HFFc6 (cell line): ENCODE results near the gene UNKL. TPM values are rescaled to one million over a fixed set of nuclear protein-coding genes. Genes with fewer than 3 reads are reported as not detected.

Source experiments
- DNase-seq: peaks from one replicate; pipeline ENCODE4 v3.0.0-alpha.2; 2018
- H3K27ac Mint-ChIP-seq: 2 replicates; pipeline ENCODE4 v1.8.0; 2020; ENCODE audit warnings: mild to moderate bottlenecking, mixed read lengths
- H3K27me3 Mint-ChIP-seq: 2 replicates; pipeline ENCODE4 v1.8.0; 2021; ENCODE audit warnings: mild to moderate bottlenecking, moderate library complexity, mixed read lengths; ENCODE audit not compliant: insufficient read depth
- H3K36me3 Mint-ChIP-seq: 2 replicates; pipeline ENCODE4 v1.8.0; 2021; ENCODE audit warnings: low read depth, mixed read lengths
- H3K4me1 Mint-ChIP-seq: 2 replicates; pipeline ENCODE4 v1.8.0; 2020; ENCODE audit warnings: low read depth, mixed read lengths
- H3K4me3 Mint-ChIP-seq: 2 replicates; pipeline ENCODE4 v1.8.0; 2020; ENCODE audit warnings: mild to moderate bottlenecking, moderate library complexity, mixed read lengths
- H3K9me3 Mint-ChIP-seq: 2 replicates; pipeline ENCODE4 v1.8.0; 2020; ENCODE audit warnings: mild to moderate bottlenecking, mixed read lengths
- CTCF ChIP-seq: fragments of 200-600 bp; sonication (generic); IDR thresholded peaks from 2 replicates; pipeline ENCODE4 v1.5.0; 2021; ENCODE audit warnings: antibody characterized with exemption, mild to moderate bottlenecking
- total RNA-seq, 6 experiments: library from RNA; stranded (reverse); fragmentation: NEBNext Ultra II Directional; extraction: Animal tissue kit (Norgen Biotek cat#: 25700); gene quantifications; 2 replicates in 1 of 6; 3 replicates in 5 of 6; pipeline ENCODE4 v1.2.3, GENCODE V29; 2021

Gene UNKL
- total RNA-seq, 6 experiments from 2014 or later, result 15.0 to 22.6 (median 16.5) TPM

- no peak for TF ChIP-seq CTCF
- no peak overlapping the region for H3K27ac Mint-ChIP-seq
- H3K9me3 Mint-ChIP-seq, result no peaks in the 10 kb centered on the region
Measured at GRCh38 chr16:1393613-1394176, 20.8 kb downstream of the UNKL start.

GRCh38 chr16:1392826-1393225 is 21.7 kb downstream of the UNKL start:
- Mint-ChIP-seq H3K27ac (no peak overlapping the region), H3K27me3 (no peaks in the 10 kb centered on the region; the same call in 1 of the 2 replicates), H3K9me3 (no peaks in the 10 kb centered on the region), H3K36me3 (no peaks in the 10 kb centered on the region), H3K4me1 (no peaks in the 10 kb centered on the region), H3K4me3 (no peak overlapping the region)
- no peak for TF ChIP-seq CTCF
- DNase-seq, result no peak

More at GRCh38 chr16:1393613-1394176, 20.8 kb downstream of the UNKL start:
- no peaks in the 10 kb centered on the region; the same call in 1 of the 2 replicates for H3K27me3 Mint-ChIP-seq
- H3K36me3 Mint-ChIP-seq, result no peaks in the 10 kb centered on the region
- H3K4me3 Mint-ChIP-seq, result no peak overlapping the region
- H3K4me1 Mint-ChIP-seq, result no peaks in the 10 kb centered on the region
- DNase-seq, result no peak

GRCh38 chr16:1390239-1390779 is 24.2 kb downstream of the UNKL start:
- no peaks in the 10 kb centered on the region for H3K9me3 Mint-ChIP-seq
- no peaks in the 10 kb centered on the region for H3K36me3 Mint-ChIP-seq
- no peak for DNase-seq
- H3K4me1 Mint-ChIP-seq, result no peaks in the 10 kb centered on the region
- no peak overlapping the region for H3K27ac Mint-ChIP-seq
- H3K4me3 Mint-ChIP-seq, result no peak overlapping the region
- TF ChIP-seq CTCF, result no peak
- no peaks in the 10 kb centered on the region; the same call in 1 of the 2 replicates for H3K27me3 Mint-ChIP-seq

- DNase-seq, result no peak
- H3K36me3 Mint-ChIP-seq, result no peaks in the 10 kb centered on the region
- no peaks in the 10 kb centered on the region for H3K4me1 Mint-ChIP-seq
- no peak for TF ChIP-seq CTCF
- no peaks in the 10 kb centered on the region for H3K9me3 Mint-ChIP-seq
- no peaks in the 10 kb centered on the region; the same call in 1 of the 2 replicates for H3K27me3 Mint-ChIP-seq
- no peak overlapping the region for H3K4me3 Mint-ChIP-seq
- no peak overlapping the region for H3K27ac Mint-ChIP-seq
Measured at GRCh38 chr16:1389762-1390161, 24.7 kb downstream of the UNKL start.

- Mint-ChIP-seq H3K4me3 (no peak overlapping the region), H3K36me3 (no peaks in the 10 kb centered on the region)
- no peak for DNase-seq
Measured at GRCh38 chr16:1387331-1387730, 27.2 kb downstream of the UNKL start.

More at GRCh38 chr16:1387331-1387730, 27.2 kb downstream of the UNKL start:
- no peak for TF ChIP-seq CTCF
- H3K9me3 Mint-ChIP-seq, result no peaks in the 10 kb centered on the region
- H3K27ac Mint-ChIP-seq, result no peak overlapping the region
- H3K4me1 Mint-ChIP-seq, result no peaks in the 10 kb centered on the region
- H3K27me3 Mint-ChIP-seq, result no peaks in the 10 kb centered on the region; the same call in 1 of the 2 replicates
